ENCODE data around the gene CCDC141. TPM values are rescaled to one million over a fixed set of nuclear protein-coding genes. Genes with fewer than 3 reads are reported as not detected.

The CCDC141 gene
- total RNA-seq, 1 experiment from 2014 or later, result 0.30 TPM

GRCh38 chr2:178819992-178820391 lies 229.9 kb downstream of the CCDC141 start:
- TF ChIP-seq FOSL1 (IDR thresholded peaks at IDR 0.05; ENCODE audit: low read depth) (no peak), TCF7L2 (IDR thresholded peaks at IDR 0.05; ENCODE audit: borderline replicate concordance, extremely low read depth, insufficient read depth, insufficient read length) (no peak), CTCF (IDR thresholded peaks at IDR 0.05 in 2 of 3, conservative IDR thresholded peaks at IDR 0.05 in 1 of 3; ENCODE audit: borderline replicate concordance in 1 of 3, insufficient read depth in 1 of 3, low read depth in 2 of 3, low read length in 2 of 3) (no peak), JUND (IDR thresholded peaks at IDR 0.05) (no peak), RAD21 (IDR thresholded peaks at IDR 0.05; ENCODE audit: low read depth) (no peak), SIN3A (IDR thresholded peaks at IDR 0.05; ENCODE audit: low read depth) (no peak), REST (IDR thresholded peaks at IDR 0.05; ENCODE audit: low read depth) (no peak), EZH2phosphoT487 (IDR thresholded peaks at IDR 0.05; ENCODE audit: borderline replicate concordance) (no peak), ZBTB33 (IDR thresholded peaks at IDR 0.05; ENCODE audit: extremely low read depth, insufficient replicate concordance, low read length) (no peak), SP1 (IDR thresholded peaks at IDR 0.05; ENCODE audit: low read depth) (no peak), ZFX (IDR thresholded peaks at IDR 0.05) (no peak), SRF (IDR thresholded peaks at IDR 0.05; ENCODE audit: low read depth) (no peak), ZNF274 (IDR thresholded peaks at IDR 0.05; ENCODE audit: low read depth, low read length) (no peak), EZH2 (IDR thresholded peaks at IDR 0.05) (no peak), EGR1 (IDR thresholded peaks at IDR 0.05; ENCODE audit: low read depth) (no peak), CBX3 (IDR thresholded peaks at IDR 0.05; ENCODE audit: low read depth) (no peak), POLR2A (IDR thresholded peaks at IDR 0.05; ENCODE audit: borderline replicate concordance, extremely low read depth, insufficient read depth, insufficient read length) (no peak), MAX (IDR thresholded peaks at IDR 0.05) (no peak)
- TF ChIP-seq, protein P1, sequence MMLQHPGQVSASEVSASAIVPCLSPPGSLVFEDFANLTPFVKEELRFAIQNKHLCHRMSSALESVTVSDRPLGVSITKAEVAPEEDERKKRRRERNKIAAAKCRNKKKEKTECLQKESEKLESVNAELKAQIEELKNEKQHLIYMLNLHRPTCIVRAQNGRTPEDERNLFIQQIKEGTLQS (IDR thresholded peaks at IDR 0.05), result no peak
- DNase-seq (ENCODE audit: low read depth, low spot score) (no peak), ATAC-seq (no peak)
- RAD21 ChIA-PET (ENCODE audit: low non-redundant PET in 1 of 2, low total read pairs in 2 of 2, uncharacterized antibody in 2 of 2, unreplicated experiment in 2 of 2), result no interaction called here
- CTCF ChIA-PET, result no interaction called here
- no peaks in the 10 kb centered on the region for H4K20me1 ChIP-seq (ENCODE audit: insufficient read depth)
- no peak overlapping the region for H3K9ac ChIP-seq (ENCODE audit: low read length)
- H3K36me3 ChIP-seq (ENCODE audit: control insufficient read depth in 1 of 2, insufficient read depth in 2 of 2, low read length in 2 of 2), result no peaks in the 10 kb centered on the region
- H3K4me2 ChIP-seq (ENCODE audit: low read length), result no peak overlapping the region
- no TSS peak for BruUV-seq (replicated peaks)
- no peak overlapping the region for H2AFZ ChIP-seq (ENCODE audit: low read depth, low read length, poor library complexity, severe bottlenecking)
- intact Hi-C loops (cut with micrococcal nuclease), result no loop called here
- no peak overlapping the region for H3K27ac ChIP-seq (ENCODE audit: low read depth, low read length)
- no peaks in the 10 kb centered on the region for H3K4me1 ChIP-seq (ENCODE audit: control insufficient read depth in 1 of 2, insufficient read depth in 2 of 2, low read length in 2 of 2)
- no peaks in the 10 kb centered on the region for H3K9me3 ChIP-seq (ENCODE audit: control insufficient read depth in 1 of 2, insufficient read depth in 1 of 2, low read depth in 1 of 2, low read length in 2 of 2)
- no peak overlapping the region for H3K4me3 ChIP-seq (replicated peaks in 1 of 2; ENCODE audit: low read depth in 1 of 2, low read length in 2 of 2)
- no peaks in the 10 kb centered on the region for H3K27me3 ChIP-seq (ENCODE audit: insufficient read depth, low read length)
- POLR2A ChIA-PET, result no interaction called here
- H3K9me2 ChIP-seq (ENCODE audit: insufficient read depth), result no peaks in the 10 kb centered on the region
- no peaks in the 10 kb centered on the region for H3K79me2 ChIP-seq (ENCODE audit: insufficient read depth, low read length)

All from HCT116 (cell line).